NCI-H82 treated with DMSO at 0.1 percent for 48 hours (cell line): Measurements from ENCODE around the gene NCL.
A peak's percentile ranks its signal among the peaks of the same experiment; 100 is the strongest.

ENCODE experiments used
- DNase-seq: peaks from one replicate; lab custom pipeline; 2025; ENCODE audit not compliant: unreplicated experiment; lab: John Stamatoyannopoulos, UW

Gene NCL

GRCh38 chr2:231463698-231464575, at the start of gene NCL:
NCL (minus strand) TSS chr2:231464484; CDS start chr2:231464353, 131 bp downstream.
- no peak for DNase-seq

GRCh38 chr2:231513746-231514224, 49.5 kb upstream of the NCL start:
- DNase-seq, result no peak

- DNase-seq, result peak; percentile 47
Observed at GRCh38 chr2:231512222-231512621, 47.9 kb upstream of the NCL start.

- DNase-seq, result no peak
Observed at GRCh38 chr2:231503766-231504165, 39.5 kb upstream of the NCL start.

DNA sequence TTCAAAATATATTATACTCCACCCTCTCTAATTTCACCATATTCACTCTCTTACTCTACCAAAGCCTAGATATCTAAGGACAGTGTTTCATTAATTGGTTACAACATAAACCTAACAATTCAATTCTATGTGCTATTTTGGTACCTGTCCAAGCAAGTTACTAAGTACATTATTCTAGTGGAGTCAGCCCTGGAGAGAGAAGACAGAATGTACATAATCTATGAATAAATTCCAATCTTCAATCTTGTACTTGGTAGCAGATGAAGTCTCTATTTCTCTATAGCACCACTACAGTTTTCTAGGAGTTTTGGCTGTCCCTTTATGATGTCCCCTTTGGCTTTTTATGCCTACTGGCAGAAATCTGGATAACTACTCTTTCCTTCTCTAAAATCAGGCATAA, 38.3 kb upstream of the NCL start:
- DNase-seq, result no peak

GRCh38 chr2:231497651-231498050, 33.4 kb upstream of the NCL start:
- DNase-seq, result no peak

DNA sequence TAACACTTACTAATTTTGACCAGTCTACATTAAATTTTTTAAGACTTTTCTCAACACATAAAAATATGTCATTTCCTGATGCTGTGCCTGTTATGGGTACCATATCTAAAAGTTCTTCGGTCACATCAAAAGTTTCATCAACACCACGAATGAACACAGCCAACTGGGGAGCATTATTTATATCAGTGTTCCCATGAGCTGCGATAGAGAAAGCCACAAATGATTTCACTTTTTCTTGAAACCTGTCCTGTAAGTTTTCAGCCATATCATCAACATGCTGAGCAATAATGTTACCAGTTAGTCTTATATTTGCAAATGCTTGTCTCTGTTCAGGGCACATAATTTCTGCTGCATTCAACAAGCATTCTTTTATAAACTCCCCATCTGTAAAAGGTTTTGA, 30.4 kb upstream of the NCL start:
- DNase-seq, result no peak

DNA sequence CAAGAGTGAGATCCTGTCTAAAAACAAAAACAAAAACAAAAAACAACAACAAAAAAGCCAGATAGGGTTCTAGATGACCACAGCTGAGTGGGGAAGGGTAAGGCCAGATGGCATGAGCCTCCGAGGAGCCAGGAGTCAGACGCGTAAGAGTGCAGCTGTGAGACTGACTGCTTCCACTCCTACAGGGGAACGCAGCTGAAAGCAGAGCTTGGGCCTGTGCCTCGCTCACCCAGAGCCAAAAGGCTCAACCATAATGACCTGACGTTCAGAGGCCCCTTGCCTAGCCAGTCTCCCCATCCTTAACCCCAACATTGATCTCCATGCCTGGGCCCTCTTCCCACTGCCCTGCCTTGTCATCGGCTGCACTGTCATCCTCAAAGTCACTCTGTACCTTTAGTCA, 26.5 kb upstream of the NCL start:
- no peak for DNase-seq

DNA sequence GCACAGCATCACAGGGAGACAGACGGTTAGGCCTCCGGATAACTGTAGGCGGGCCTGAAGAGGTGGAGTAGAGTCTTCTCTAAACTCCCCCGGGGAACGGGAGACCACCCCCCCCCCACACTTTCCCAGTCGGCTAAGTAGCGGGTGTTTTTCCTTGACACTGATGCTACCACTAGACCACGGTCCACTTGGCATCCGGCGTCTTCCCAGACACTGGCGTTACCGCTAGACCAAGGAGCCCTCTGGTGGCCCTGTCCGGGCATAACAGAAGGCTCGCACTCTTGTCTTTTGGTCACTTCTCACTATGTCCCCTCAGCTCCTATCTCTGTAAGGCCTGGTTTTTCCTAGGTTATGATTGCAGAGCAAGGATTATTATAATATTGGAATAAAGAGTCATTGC, 25.7 kb upstream of the NCL start:
- no peak for DNase-seq

DNA sequence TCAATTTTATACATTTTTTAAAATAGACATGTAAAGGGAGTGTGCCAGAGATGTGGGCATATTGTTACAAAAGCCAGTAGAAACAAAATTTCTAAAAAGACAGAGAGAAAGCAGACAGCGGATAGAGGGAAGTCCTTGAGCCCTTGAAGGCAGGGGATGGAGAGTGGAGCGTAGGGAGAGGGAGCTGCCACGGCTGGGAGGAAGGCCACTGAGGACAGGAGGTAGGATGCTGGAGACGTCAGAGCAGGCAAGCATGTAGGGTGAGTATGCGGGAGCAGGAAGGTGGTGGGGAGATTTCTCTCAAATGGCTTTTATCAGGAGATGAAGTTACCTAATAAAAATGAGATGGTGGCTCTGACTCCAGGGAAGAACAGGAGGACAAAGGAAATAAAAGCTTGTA, 24.0 kb upstream of the NCL start:
- no peak for DNase-seq

DNA sequence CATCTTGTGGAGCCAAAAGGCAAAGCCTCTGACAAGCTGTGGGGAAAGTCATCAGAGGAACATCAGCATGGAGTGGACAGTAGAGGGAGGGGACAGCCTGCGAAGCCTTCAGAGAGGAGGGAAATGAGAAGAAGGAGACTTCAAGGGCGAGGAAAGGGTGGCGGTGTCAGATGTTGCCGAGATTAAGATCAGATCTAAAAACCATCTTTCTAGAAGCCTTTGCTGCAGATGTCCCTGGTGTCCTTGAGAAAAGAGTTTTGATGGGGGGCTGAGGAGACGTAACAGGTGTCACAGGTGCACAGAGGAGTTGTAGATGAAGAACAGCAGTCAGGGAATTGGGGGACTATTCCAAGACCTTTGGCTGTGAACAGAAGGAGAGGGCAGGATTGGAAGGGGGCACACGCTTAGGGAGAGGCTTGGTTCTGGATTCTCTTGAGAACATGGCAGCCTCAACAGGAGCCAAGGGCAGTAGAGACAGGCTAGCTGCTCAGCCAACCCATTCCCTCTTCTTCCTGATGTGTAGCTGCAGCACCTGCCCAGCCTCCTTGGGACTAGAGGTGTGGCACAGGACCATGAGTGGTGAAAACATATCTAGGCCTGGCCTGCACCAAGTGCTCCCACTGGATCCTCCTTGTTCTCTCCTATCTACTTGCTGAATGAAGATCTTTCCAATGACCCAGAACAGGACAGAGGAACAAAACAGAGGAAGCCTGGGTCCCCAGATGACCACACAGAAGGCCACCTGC, 22.7 kb upstream of the NCL start:
- DNase-seq, result no peak

GRCh38 chr2:231483398-231484329, 19.4 kb upstream of the NCL start:
- DNase-seq, result no peak

DNA sequence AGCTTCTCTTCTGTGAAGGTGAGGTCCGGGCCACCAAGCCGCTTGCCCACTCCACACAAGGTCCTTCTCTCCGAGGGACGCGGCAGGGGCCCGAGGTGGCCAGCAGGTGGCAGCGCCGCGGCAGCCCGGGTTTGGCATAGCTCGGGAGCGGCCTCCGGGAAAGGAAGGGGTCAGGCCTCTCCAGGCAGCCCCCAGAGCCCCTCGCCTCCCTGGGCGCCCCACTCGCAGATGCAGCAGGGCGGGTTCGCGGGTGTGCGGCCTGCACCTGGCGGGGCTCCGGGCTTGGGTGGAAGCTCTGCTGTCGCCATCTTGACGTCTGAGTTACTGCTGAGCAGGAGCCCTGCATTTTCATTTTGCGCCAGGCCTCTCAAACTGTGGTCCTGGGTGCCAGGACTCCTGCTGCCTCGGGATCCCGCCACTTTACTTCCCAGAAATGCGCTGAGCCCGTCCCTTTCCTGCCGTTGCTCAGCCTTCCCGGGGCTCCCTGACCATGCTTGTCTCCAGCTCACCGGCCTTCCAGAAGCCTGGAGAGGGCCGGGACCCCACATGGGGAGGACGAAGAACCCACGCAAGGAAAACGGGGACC, 18.6 kb upstream of the NCL start:
- no peak for DNase-seq

- DNase-seq, result no peak
Observed at GRCh38 chr2:231480781-231481180, 16.5 kb upstream of the NCL start.

DNA sequence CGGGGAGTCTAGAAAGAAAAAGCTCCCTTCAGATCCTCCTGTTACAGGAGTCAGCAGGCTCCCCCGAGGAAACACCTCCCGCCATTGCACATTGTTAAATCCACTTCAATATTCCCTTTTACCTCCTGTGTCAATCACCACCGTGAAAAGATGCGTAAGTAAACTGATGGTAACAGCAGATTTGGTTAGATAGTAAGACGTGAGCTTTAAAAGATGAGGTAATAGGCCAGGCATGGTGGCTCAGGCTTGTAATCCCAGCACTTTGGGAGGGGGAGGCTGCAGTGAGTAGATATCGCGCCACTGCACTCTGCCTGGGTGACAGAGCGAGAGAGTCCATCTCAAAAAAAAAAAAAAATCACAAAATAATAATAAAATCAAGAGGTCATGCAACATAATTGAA, 15.2 kb upstream of the NCL start:
- DNase-seq, result no peak

GRCh38 chr2:231476920-231477319, 12.6 kb upstream of the NCL start:
- no peak for DNase-seq

DNA sequence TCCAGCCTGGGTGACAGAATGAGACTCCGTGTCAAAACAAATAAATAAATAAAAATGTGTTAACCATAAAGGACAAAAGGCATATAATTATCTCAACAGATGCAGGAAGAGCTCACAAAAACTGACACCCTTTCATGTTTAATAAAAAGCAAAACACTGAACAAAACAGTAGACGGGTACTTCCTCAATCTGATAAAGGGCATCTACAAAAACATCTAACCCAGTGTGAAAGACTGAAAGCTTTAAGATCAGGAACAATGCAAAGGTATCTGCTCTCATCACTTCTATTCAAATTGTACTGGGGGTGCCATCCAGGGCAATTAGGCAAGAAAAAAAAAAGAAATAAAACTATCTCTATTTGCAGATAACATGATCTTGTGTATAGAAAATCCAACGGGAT, 11.7 kb upstream of the NCL start:
- no peak for DNase-seq

DNA sequence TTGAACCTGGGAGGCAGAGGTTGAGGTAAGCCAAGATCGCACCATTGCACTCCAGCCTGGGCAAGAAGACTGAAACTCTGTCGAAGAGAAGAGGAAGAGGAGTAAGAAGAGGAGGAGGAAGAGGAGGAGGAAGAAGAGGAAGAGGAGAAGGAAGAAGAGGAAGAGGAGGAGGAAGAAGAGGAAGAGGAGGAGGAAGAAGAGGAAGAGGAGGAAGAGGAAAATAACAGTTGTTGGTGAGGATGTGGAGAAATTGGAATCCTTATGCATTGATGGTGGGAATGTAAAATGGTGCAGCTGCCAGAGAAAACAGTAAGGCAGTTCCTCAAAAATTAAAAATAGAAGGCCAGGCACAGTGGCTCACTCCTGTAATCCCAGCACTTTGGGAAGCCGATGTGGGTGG, 8.5 kb upstream of the NCL start:
- no peak for DNase-seq

- DNase-seq, result peak; percentile 83
Observed at GRCh38 chr2:231470246-231470900, 6.1 kb upstream of the NCL start.

DNA sequence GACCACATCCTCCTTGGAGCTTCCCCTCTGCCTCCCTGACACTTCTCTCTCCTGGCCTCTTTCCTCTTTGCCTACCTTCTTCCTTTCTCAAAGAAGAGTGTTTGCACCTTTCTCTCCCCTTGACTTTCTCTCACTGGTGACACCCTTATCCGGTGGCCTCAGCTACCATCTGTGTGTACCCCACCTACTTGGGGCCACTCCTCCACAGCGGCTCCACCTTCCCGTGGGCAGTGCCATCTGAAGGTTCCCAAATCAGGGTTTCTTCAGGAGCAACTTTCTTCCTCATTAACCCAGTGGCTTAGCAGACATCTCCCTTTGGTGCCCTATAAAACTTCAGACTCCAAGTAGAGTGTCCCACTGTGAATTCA, 5.3 kb upstream of the NCL start:
- DNase-seq, result no peak
